Activated CD8-positive, alpha-beta memory T cell treated with anti-CD3 and anti-CD28 coated beads, Interleukin-2, amount 10 ng/mL, durations not matched to agents 7 days and 5 days (primary cell): ENCODE results near the gene CXXC5. TPM values are rescaled to one million over a fixed set of nuclear protein-coding genes. Genes with fewer than 3 reads are reported as not detected.

Experiments
- ATAC-seq: fragments of 150-1000 bp; cut with Tn5 transposase; one replicate; pipeline ENCODE4 v1.10.0; 2021; ENCODE audit warnings: moderate library complexity
- CTCF ChIA-PET: fragments of 350-600 bp; sonication (Branson Sonifier 250); formaldehyde crosslinking; loops from one replicate; lab custom pipeline; 2021; ENCODE audit warnings: antibody characterized with exemption; lab: Charles Lee
- DNase-seq: peaks from one replicate; pipeline ENCODE4 v3.0.0-alpha.2; 2020
- H3K27ac Mint-ChIP-seq: one replicate; pipeline ENCODE4 v1.8.0; 2021; ENCODE audit warnings: mild to moderate bottlenecking, mixed read lengths
- H3K27me3 Mint-ChIP-seq: one replicate; pipeline ENCODE4 v1.8.0; 2021; ENCODE audit warnings: mixed read lengths
- H3K36me3 Mint-ChIP-seq: one replicate; pipeline ENCODE4 v1.8.0; 2021; ENCODE audit warnings: mild to moderate bottlenecking, mixed read lengths
- H3K4me1 Mint-ChIP-seq: one replicate; pipeline ENCODE4 v1.8.0; 2021; ENCODE audit warnings: mixed read lengths
- H3K4me3 Mint-ChIP-seq: one replicate; pipeline ENCODE4 v1.8.0; 2021; ENCODE audit warnings: mild to moderate bottlenecking, moderate library complexity, mixed read lengths
- H3K9me3 Mint-ChIP-seq: one replicate; pipeline ENCODE4 v1.8.0; 2022; ENCODE audit warnings: low read depth, mixed read lengths
- total RNA-seq, 2 experiments: library from RNA; stranded (reverse); gene quantifications; one replicate each; pipeline ENCODE4 v1.2.3, GENCODE V29; 2021

CXXC5 gene
- total RNA-seq, 2 experiments from 2014 or later, result 1.8 to 4.1 TPM

- CTCF ChIA-PET, result no interaction called here
- ATAC-seq (no peak), DNase-seq (no peak)
- no peaks in the 10 kb centered on the region for H3K36me3 Mint-ChIP-seq
- H3K9me3 Mint-ChIP-seq, result no peaks in the 10 kb centered on the region
- H3K27ac Mint-ChIP-seq, result no peak overlapping the region
- H3K27me3 Mint-ChIP-seq, result peaks cover 23% of the 10 kb centered on the region
- H3K4me1 Mint-ChIP-seq, result peaks cover 12% of the 10 kb centered on the region
- no peak overlapping the region for H3K4me3 Mint-ChIP-seq
These were observed 56.6 kb downstream of the CXXC5 start for GRCh38 chr5:139704748-139705147.

GRCh38 chr5:139705191-139705590 is 57.0 kb downstream of the CXXC5 start:
- DNase-seq (no peak), ATAC-seq (no peak)
- Mint-ChIP-seq H3K36me3 (no peaks in the 10 kb centered on the region), H3K27me3 (peaks cover 25% of the 10 kb centered on the region), H3K4me3 (no peak overlapping the region), H3K9me3 (no peaks in the 10 kb centered on the region), H3K27ac (no peak overlapping the region), H3K4me1 (peaks cover 15% of the 10 kb centered on the region)
- CTCF ChIA-PET, result interaction anchor here (1.1 kb wide), 1 partner anchor 60 kb away, joined by 4 read pairs; no protein-coding TSS in a partner anchor

- H3K9me3 Mint-ChIP-seq, result no peaks in the 10 kb centered on the region
- no peaks in the 10 kb centered on the region for H3K36me3 Mint-ChIP-seq
- no peak overlapping the region for H3K27ac Mint-ChIP-seq
- peaks cover 14% of the 10 kb centered on the region for H3K4me1 Mint-ChIP-seq
- no peak for DNase-seq
- peaks cover 23% of the 10 kb centered on the region for H3K27me3 Mint-ChIP-seq
- ATAC-seq, result no peak
- no peak overlapping the region for H3K4me3 Mint-ChIP-seq
- CTCF ChIA-PET, result interaction anchor here (0.6 to 1.1 kb wide), 2 partner anchors 60 to 239 kb away, joined by 3 to 4 read pairs; no protein-coding TSS in a partner anchor
These were observed 57.8 kb downstream of the CXXC5 start for GRCh38 chr5:139705655-139706587.

- ATAC-seq, result no peak
- Mint-ChIP-seq H3K4me1 (peaks cover 13% of the 10 kb centered on the region), H3K36me3 (no peaks in the 10 kb centered on the region), H3K27me3 (peaks cover 23% of the 10 kb centered on the region), H3K4me3 (no peak overlapping the region), H3K9me3 (no peaks in the 10 kb centered on the region), H3K27ac (no peak overlapping the region)
- CTCF ChIA-PET, result interaction anchor here (0.6 to 1.3 kb wide), 4 partner anchors 10 to 133 kb away, joined by 3 to 4 read pairs (median 4); no protein-coding TSS in a partner anchor
- DNase-seq, result no peak
These were observed 59.4 kb downstream of the CXXC5 start for GRCh38 chr5:139707445-139708003.

- no peak overlapping the region for H3K27ac Mint-ChIP-seq
These were observed 60.3 kb downstream of the CXXC5 start for GRCh38 chr5:139708434-139708861.

GRCh38 chr5:139708877-139709581 is 60.9 kb downstream of the CXXC5 start:
- Mint-ChIP-seq H3K36me3 (no peaks in the 10 kb centered on the region), H3K9me3 (no peaks in the 10 kb centered on the region), H3K27ac (no peak overlapping the region), H3K27me3 (peaks cover 25% of the 10 kb centered on the region), H3K4me1 (peaks cover 13% of the 10 kb centered on the region), H3K4me3 (no peak overlapping the region)
- DNase-seq, result no peak
- CTCF ChIA-PET, result interaction anchor here (0.5 to 3.0 kb wide), 7 partner anchors 15 to 156 kb away, joined by 3 to 22 read pairs (median 4); no protein-coding TSS in a partner anchor
- no peak for ATAC-seq

More at GRCh38 chr5:139708434-139708861, 60.3 kb downstream of the CXXC5 start:
- no peaks in the 10 kb centered on the region for H3K36me3 Mint-ChIP-seq
- no peak for DNase-seq
- ATAC-seq, result no peak
- no peak overlapping the region for H3K4me3 Mint-ChIP-seq
- peaks cover 13% of the 10 kb centered on the region for H3K4me1 Mint-ChIP-seq
- peaks cover 25% of the 10 kb centered on the region for H3K27me3 Mint-ChIP-seq
- CTCF ChIA-PET, result interaction anchor here (0.9 to 1.8 kb wide), 6 partner anchors 38 to 134 kb away, joined by 3 to 4 read pairs (median 3); no protein-coding TSS in a partner anchor
- no peaks in the 10 kb centered on the region for H3K9me3 Mint-ChIP-seq

- DNase-seq, result no peak
- Mint-ChIP-seq H3K27ac (no peak overlapping the region), H3K36me3 (no peaks in the 10 kb centered on the region), H3K9me3 (no peaks in the 10 kb centered on the region), H3K4me3 (peak overlapping the region; percentile 49), H3K27me3 (peaks cover 25% of the 10 kb centered on the region), H3K4me1 (peaks cover 13% of the 10 kb centered on the region)
- ATAC-seq, result peak; percentile 18
- CTCF ChIA-PET, result interaction anchor here (0.5 to 3.0 kb wide), 13 partner anchors 9 to 250 kb away, joined by 3 to 22 read pairs (median 4); no protein-coding TSS in a partner anchor
These were observed 61.6 kb downstream of the CXXC5 start for GRCh38 chr5:139709582-139710318.

GRCh38 chr5:139710319-139711066 is 62.3 kb downstream of the CXXC5 start:
- H3K36me3 Mint-ChIP-seq, result no peaks in the 10 kb centered on the region
- no peaks in the 10 kb centered on the region for H3K9me3 Mint-ChIP-seq
- H3K27ac Mint-ChIP-seq, result no peak overlapping the region
- DNase-seq (peak; percentile 55), ATAC-seq (peak; percentile 47)
- peaks cover 13% of the 10 kb centered on the region for H3K4me1 Mint-ChIP-seq
- peaks cover 25% of the 10 kb centered on the region for H3K27me3 Mint-ChIP-seq
- H3K4me3 Mint-ChIP-seq, result peak overlapping the region; percentile 49
- CTCF ChIA-PET, result interaction anchor here (0.7 to 3.0 kb wide), 23 partner anchors 10 to 288 kb away, joined by 3 to 22 read pairs (median 4); no protein-coding TSS in a partner anchor

GRCh38 chr5:139711067-139711905 is 63.1 kb downstream of the CXXC5 start:
- no peak overlapping the region for H3K27ac Mint-ChIP-seq
- H3K27me3 Mint-ChIP-seq, result peaks cover 25% of the 10 kb centered on the region
- peak; percentile 79 for ATAC-seq
- peak overlapping the region; percentile 40 for H3K4me3 Mint-ChIP-seq
- H3K36me3 Mint-ChIP-seq, result no peaks in the 10 kb centered on the region
- DNase-seq, result peak; percentile 63
- H3K4me1 Mint-ChIP-seq, result peaks cover 13% of the 10 kb centered on the region
- H3K9me3 Mint-ChIP-seq, result no peaks in the 10 kb centered on the region
- CTCF ChIA-PET, result interaction anchor here (0.6 to 3.0 kb wide), 23 partner anchors 10 to 1132 kb away, joined by 3 to 22 read pairs (median 4); no protein-coding TSS in a partner anchor

- Mint-ChIP-seq H3K27ac (no peak overlapping the region), H3K4me3 (peak overlapping the region; percentile 40), H3K4me1 (peaks cover 13% of the 10 kb centered on the region), H3K9me3 (no peaks in the 10 kb centered on the region), H3K36me3 (no peaks in the 10 kb centered on the region), H3K27me3 (peaks cover 25% of the 10 kb centered on the region)
- DNase-seq, result no peak
- CTCF ChIA-PET, result interaction anchor here (0.6 to 3.0 kb wide), 13 partner anchors 11 to 1133 kb away, joined by 3 to 22 read pairs (median 5); no protein-coding TSS in a partner anchor
- ATAC-seq, result no peak
These were observed 63.7 kb downstream of the CXXC5 start for GRCh38 chr5:139711906-139712224.

GRCh38 chr5:139712412-139712811 is 64.3 kb downstream of the CXXC5 start:
- peaks cover 13% of the 10 kb centered on the region for H3K4me1 Mint-ChIP-seq
- no peak overlapping the region for H3K4me3 Mint-ChIP-seq
- H3K27me3 Mint-ChIP-seq, result peaks cover 25% of the 10 kb centered on the region
- no peak for ATAC-seq
- no peaks in the 10 kb centered on the region for H3K9me3 Mint-ChIP-seq
- no peak for DNase-seq
- CTCF ChIA-PET, result interaction anchor here (1.1 to 2.5 kb wide), 6 partner anchors 11 to 79 kb away, joined by 3 to 20 read pairs (median 6); no protein-coding TSS in a partner anchor
- no peak overlapping the region for H3K27ac Mint-ChIP-seq
- no peaks in the 10 kb centered on the region for H3K36me3 Mint-ChIP-seq
